Measurements from ENCODE around the gene CLMN. TPM values are rescaled to one million over a fixed set of nuclear protein-coding genes. Genes with fewer than 3 reads are reported as not detected.

The CLMN gene
- total and polyA plus RNA-seq, 2 of the 13 experiments (the other 11 are each of a cell fraction or from before 2014, with no cell fraction given): 15.1 to 16.7 TPM

DNA sequence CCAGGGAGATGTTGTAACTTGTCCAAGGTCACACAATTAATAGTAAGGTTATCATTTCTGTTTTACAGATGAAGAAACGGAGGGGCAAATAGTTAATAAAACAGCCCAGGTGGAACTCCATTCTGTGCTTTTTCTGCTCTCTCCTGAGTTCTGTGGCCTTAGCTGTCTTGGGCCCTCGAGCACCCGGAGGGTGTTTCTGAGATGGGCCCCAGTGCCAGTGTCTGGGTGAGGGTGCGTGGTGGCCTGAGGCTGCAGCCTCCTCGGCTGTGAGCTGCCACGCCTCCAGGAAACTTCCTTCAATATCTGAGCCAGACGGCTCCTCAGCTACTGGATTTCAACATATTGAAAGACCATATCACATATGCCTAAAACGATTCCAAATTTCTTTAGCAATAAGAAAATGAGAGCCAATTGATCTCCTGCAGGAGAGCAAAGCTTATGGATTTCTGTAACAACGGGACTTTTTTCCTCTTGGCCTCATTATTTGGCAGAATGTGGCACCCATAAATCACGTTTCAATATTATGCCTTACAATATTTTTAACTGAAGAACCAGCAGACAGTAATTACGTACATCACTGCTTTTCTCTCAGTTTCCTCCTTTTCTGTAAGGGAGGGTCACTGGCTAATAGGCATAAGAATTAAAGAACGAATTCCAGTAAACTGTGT is 87.6 kb downstream of the CLMN start:
- BruUV-seq (replicated peaks): no TSS peak
- no peak overlapping the region for H3K27ac ChIP-seq (ENCODE audit: extremely low read length, insufficient read depth, low read length)
- DNase-seq (ENCODE audit: low spot score) (no peak), ATAC-seq (no peak), FAIRE-seq (no peak)
- ChIA-PET POLR2A (no interaction called here), CTCF (ENCODE audit: low intra/inter-chr PET ratio, low total read pairs) (no interaction called here)
- intact Hi-C loops (cut with micrococcal nuclease; ENCODE audit: unreplicated experiment): no loop called here
- H3K9me3 ChIP-seq (ENCODE audit: low read length): no peaks in the 10 kb centered on the region
- peaks cover 22% of the 10 kb centered on the region for H3K4me1 ChIP-seq (ENCODE audit: insufficient read depth, low read length)
- H3K9ac ChIP-seq (ENCODE audit: insufficient read depth, low read depth, low read length): no peak overlapping the region
- in situ Hi-C loops (cut with HindIII; ENCODE audit: extremely low pct_ligation_motif_present, low pct_unique_long_range_greater_than_20kb): no loop called here
- no peak overlapping the region for H3K4me3 ChIP-seq (replicated peaks in 1 of 3; ENCODE audit: insufficient read depth in 1 of 3, low read depth in 2 of 3, low read length in 3 of 3)
- no peak overlapping the region for H2AFZ ChIP-seq (ENCODE audit: low read length)
- no peaks in the 10 kb centered on the region; a peak in 1 of 5 replicates for H3K36me3 ChIP-seq (replicated peaks in 1 of 2; ENCODE audit: control insufficient read depth in 1 of 2, insufficient read depth in 2 of 2, low read length in 2 of 2)
- 82% methylated on average over 6 of the region's 12 CpGs for WGBS (ENCODE audit: low lambda C conversion rate)
- H3K4me2 ChIP-seq (ENCODE audit: low read depth, low read length): no peak overlapping the region
- no peaks in the 10 kb centered on the region for H3K27me3 ChIP-seq (ENCODE audit: control insufficient read depth in 1 of 2, insufficient read depth in 2 of 2, low read length in 2 of 2)
- no peaks in the 10 kb centered on the region; the same call in 1 of the 2 replicates for H4K20me1 ChIP-seq (ENCODE audit: insufficient read depth, low read length)
- no peaks in the 10 kb centered on the region for H3K79me2 ChIP-seq (ENCODE audit: insufficient read depth, low read length)
- TF ChIP-seq, protein P1, sequence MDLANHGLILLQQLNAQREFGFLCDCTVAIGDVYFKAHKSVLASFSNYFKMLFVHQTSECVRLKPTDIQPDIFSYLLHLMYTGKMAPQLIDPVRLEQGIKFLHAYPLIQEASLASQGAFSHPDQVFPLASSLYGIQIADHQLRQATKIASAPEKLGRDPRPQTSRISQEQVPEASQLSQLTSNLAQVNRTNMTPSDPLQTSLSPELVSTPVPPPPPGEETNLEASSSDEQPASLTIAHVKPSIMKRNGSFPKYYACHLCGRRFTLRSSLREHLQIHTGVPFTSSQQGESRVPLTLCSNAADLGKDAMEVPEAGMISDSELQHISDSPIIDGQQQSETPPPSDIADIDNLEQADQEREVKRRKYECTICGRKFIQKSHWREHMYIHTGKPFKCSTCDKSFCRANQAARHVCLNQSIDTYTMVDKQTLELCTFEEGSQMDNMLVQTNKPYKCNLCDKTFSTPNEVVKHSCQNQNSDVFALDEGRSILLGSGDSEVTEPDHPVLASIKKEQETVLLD (CRISPR knock-in tag; IDR thresholded peaks at IDR 0.05; ENCODE audit: low read depth): no peak
- TF ChIP-seq NCOR1 (IDR thresholded peaks at IDR 0.05; ENCODE audit: borderline replicate concordance, low read length): no peak
- no peak for TF ChIP-seq KAT7 (CRISPR knock-in tag; IDR thresholded peaks at IDR 0.05; ENCODE audit: borderline replicate concordance)
- no peak for TF ChIP-seq AGO2 (optimal IDR thresholded peaks at IDR 0.05; ENCODE audit: low read depth, low read length)
- TF ChIP-seq, protein P2, sequence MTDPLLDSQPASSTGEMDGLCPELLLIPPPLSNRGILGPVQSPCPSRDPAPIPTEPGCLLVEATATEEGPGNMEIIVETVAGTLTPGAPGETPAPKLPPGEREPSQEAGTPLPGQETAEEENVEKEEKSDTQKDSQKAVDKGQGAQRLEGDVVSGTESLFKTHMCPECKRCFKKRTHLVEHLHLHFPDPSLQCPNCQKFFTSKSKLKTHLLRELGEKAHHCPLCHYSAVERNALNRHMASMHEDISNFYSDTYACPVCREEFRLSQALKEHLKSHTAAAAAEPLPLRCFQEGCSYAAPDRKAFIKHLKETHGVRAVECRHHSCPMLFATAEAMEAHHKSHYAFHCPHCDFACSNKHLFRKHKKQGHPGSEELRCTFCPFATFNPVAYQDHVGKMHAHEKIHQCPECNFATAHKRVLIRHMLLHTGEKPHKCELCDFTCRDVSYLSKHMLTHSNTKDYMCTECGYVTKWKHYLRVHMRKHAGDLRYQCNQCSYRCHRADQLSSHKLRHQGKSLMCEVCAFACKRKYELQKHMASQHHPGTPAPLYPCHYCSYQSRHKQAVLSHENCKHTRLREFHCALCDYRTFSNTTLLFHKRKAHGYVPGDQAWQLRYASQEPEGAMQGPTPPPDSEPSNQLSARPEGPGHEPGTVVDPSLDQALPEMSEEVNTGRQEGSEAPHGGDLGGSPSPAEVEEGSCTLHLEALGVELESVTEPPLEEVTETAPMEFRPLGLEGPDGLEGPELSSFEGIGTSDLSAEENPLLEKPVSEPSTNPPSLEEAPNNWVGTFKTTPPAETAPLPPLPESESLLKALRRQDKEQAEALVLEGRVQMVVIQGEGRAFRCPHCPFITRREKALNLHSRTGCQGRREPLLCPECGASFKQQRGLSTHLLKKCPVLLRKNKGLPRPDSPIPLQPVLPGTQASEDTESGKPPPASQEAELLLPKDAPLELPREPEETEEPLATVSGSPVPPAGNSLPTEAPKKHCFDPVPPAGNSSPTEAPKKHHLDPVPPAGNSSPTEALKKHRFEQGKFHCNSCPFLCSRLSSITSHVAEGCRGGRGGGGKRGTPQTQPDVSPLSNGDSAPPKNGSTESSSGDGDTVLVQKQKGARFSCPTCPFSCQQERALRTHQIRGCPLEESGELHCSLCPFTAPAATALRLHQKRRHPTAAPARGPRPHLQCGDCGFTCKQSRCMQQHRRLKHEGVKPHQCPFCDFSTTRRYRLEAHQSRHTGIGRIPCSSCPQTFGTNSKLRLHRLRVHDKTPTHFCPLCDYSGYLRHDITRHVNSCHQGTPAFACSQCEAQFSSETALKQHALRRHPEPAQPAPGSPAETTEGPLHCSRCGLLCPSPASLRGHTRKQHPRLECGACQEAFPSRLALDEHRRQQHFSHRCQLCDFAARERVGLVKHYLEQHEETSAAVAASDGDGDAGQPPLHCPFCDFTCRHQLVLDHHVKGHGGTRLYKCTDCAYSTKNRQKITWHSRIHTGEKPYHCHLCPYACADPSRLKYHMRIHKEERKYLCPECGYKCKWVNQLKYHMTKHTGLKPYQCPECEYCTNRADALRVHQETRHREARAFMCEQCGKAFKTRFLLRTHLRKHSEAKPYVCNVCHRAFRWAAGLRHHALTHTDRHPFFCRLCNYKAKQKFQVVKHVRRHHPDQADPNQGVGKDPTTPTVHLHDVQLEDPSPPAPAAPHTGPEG (CRISPR knock-in tag; IDR thresholded peaks at IDR 0.05): no peak
- TF ChIP-seq AGO1 (IDR thresholded peaks at IDR 0.05; ENCODE audit: low read depth, low read length, poor library complexity, severe bottlenecking): no peak
- no peak for TF ChIP-seq ZNF776 (CRISPR knock-in tag; IDR thresholded peaks at IDR 0.05)
- TF ChIP-seq ZNF180 (CRISPR knock-in tag; IDR thresholded peaks at IDR 0.05; ENCODE audit: borderline replicate concordance, low read depth): no peak
- no peak for TF ChIP-seq SNAPC2 (CRISPR knock-in tag; IDR thresholded peaks at IDR 0.05)
- no peak for TF ChIP-seq ZNF672 (CRISPR knock-in tag; IDR thresholded peaks at IDR 0.05)
- TF ChIP-seq, protein P3, sequence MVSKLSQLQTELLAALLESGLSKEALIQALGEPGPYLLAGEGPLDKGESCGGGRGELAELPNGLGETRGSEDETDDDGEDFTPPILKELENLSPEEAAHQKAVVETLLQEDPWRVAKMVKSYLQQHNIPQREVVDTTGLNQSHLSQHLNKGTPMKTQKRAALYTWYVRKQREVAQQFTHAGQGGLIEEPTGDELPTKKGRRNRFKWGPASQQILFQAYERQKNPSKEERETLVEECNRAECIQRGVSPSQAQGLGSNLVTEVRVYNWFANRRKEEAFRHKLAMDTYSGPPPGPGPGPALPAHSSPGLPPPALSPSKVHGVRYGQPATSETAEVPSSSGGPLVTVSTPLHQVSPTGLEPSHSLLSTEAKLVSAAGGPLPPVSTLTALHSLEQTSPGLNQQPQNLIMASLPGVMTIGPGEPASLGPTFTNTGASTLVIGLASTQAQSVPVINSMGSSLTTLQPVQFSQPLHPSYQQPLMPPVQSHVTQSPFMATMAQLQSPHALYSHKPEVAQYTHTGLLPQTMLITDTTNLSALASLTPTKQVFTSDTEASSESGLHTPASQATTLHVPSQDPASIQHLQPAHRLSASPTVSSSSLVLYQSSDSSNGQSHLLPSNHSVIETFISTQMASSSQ (IDR thresholded peaks at IDR 0.05; ENCODE audit: low read depth): no peak
- TF ChIP-seq, protein P3 (CRISPR knock-in tag; IDR thresholded peaks at IDR 0.05; ENCODE audit: borderline replicate concordance): no peak
- no peak for TF ChIP-seq ZNF337 (CRISPR knock-in tag; IDR thresholded peaks at IDR 0.05; ENCODE audit: borderline replicate concordance, low read depth)

Measured in HepG2 (cell line).